ENCODE data around the gene LILRA1.
"Not testable (repeated sequence)": the region's sequence is repeated elsewhere in the genome, so short reads cannot be mapped to it uniquely, and the experiment has no call there.

The LILRA1 gene

DNA sequence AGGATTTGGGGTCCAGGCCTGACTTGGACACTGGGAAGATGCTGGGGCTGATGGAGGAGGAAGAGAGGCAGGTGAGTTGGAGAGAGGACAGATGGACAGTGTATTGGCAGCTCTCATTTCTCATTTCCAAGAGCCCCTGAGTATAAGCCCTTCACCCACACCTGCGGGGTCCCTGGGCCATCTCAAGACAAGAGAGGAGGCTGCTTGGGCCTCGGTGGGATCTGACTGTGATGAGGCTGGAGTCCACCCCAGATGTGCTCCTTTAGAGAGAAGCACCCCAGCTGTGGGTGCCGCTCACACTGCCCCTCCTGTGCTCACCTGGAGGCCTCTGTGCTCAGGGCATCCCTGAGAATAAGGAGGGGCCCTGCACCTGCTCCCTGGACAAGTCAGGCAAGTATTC is 16.1 kb upstream of the LILRA1 start:
- no peak for DNase-seq (ENCODE audit: low read depth)

DNA sequence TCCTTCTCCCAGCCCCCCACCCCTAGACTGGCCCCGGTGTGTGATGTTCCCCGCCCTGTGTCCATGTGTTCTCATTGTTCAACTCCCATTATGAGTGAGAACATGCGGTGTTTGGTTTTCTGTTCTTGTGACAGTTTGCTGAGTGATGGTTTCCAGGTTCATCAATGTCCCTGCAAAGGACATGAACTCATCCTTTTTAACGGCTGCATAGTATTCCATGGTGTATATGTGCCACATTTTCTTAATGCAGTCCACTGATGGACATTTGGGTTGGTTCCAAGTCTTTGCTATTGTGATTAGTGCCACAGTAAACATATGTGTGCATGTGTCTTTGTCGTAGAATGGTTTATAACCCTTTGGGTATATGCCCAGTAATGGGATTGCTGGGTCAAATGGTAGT is 15.2 kb upstream of the LILRA1 start:
- DNase-seq (ENCODE audit: low read depth), result not testable (repeated sequence)

DNA sequence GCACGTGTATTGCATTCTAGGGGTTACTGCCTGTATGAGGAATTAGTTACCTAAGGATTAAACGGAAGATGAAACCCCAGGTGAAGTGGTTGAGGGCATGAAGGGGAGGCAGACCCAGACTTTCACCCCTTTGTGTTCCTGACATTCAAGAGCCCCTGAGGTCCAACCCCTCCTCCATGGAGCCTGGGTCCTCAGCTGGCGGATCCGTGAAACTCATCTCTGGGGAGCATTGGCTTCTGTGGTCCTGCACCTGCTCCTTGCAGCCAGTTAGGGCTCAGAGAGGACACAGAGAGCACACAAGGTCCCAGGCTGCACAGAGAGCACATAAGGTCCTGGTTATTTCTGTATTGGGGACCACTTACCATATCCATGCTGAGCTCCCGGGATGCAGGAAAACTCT is 7.0 kb upstream of the LILRA1 start:
- no peak for DNase-seq (ENCODE audit: low read depth)

DNA sequence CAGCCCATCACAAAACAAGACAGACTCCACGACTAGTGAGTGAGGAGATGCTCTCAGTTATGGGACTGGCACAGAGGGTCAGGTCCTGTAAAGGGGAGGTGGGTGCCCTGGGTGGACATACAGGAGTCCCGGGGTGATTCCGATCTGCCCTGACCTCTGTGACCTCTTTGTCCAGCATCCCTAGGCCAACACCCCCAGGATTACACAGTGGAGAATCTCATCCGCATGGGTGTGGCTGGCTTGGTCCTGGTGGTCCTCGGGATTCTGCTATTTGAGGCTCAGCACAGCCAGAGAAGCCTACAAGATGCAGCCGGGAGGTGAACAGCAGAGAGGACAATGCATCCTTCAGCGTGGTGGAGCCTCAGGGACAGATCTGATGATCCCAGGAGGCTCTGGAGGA is 6.4 kb upstream of the LILRA1 start:
- no peak for DNase-seq (ENCODE audit: low read depth)

DNA sequence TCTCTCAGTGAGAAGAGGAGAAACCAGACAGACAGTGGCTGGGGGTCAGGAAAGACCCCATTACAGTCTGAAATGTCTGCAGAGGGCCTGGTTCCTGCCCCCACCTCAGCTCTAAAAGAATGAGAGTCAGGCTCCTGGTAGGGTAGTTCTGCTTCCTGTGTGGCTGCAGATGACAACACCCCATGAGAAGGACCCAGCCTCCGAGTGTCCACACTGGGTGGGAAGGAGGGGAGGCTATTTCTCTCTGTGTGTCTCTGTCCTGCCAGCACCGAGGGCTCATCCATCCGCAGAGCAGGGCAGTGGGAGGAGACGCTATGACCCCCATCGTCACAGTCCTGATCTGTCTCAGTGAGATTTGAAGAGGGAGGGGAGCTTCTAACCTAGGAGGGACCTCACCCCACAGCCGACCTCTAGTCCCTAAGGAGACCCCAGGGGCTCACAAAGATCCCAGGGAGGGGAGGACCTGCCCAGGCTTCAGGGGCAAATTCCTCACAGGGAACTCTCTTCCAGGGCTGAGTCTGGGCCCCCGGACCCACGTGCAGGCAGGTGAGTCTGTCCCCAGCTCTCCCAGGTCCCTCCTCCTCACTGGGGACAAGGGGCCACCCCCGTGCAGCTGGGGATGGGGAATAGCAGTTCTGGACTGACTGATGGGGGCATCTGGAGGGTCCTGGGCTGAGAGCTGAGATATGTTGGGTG is 647 bp downstream of the LILRA1 start:
- not testable (repeated sequence) for DNase-seq (ENCODE audit: low read depth)

DNA sequence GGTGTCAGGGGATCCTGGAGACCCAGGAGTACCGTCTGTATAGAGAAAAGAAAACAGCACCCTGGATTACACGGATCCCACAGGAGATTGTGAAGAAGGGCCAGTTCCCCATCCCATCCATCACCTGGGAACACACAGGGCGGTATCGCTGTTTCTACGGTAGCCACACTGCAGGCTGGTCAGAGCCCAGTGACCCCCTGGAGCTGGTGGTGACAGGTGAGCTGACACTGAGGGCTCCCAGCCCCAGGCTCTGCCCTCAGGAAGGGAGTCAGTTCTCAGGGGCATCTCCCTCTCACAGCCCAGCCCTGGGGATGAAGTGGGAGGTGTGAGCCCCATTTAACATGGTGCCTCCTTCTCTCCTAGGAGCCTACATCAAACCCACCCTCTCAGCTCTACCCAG is 1.3 kb downstream of the LILRA1 start:
- DNase-seq (ENCODE audit: low read depth), result no peak

DNA sequence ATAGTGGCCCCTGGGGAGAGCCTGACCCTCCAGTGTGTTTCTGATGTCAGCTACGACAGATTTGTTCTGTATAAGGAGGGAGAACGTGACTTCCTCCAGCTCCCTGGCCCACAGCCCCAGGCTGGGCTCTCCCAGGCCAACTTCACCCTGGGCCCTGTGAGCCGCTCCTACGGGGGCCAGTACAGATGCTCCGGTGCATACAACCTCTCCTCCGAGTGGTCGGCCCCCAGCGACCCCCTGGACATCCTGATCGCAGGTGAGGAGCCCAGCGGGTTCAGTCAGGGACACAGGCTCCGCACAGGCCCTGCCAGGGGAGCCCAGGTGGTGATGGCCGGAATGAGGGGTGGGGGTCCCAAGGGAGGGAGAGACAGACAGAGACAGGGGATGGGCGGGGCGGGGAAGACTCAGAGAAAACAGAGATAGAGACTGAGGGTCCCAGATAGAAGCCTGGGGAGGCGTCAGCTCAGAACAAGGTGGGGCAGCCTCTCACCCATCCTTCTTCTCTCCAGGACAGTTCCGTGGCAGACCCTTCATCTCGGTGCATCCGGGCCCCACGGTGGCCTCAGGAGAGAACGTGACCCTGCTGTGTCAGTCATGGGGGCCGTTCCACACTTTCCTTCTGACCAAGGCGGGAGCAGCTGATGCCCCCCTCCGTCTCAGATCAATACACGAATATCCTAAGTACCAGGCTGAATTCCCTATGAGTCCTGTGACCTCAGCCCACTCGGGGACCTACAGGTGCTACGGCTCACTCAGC is 2.4 kb downstream of the LILRA1 start:
- DNase-seq (ENCODE audit: low read depth), result not testable (repeated sequence)

DNA sequence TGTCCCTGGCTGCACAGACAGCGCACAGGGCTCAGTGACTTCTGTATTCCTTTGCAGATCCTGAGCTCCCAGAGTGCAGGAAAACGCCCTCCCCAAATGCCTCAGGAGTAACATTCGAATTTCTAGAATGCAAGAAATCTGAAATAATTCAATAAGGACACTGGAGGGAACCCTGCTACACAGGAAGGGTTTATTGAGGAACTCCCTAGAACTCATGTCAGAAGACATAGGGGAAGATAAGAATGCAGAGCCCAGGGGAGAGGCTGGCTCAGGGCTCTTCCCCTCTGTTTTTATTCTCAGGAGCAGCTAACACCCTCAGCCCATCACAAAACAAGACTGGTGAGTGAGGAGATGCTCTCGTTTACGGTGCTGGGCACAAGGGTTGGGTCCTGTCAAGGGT is 6.8 kb downstream of the LILRA1 start:
- DNase-seq (ENCODE audit: low read depth), result no peak

DNA sequence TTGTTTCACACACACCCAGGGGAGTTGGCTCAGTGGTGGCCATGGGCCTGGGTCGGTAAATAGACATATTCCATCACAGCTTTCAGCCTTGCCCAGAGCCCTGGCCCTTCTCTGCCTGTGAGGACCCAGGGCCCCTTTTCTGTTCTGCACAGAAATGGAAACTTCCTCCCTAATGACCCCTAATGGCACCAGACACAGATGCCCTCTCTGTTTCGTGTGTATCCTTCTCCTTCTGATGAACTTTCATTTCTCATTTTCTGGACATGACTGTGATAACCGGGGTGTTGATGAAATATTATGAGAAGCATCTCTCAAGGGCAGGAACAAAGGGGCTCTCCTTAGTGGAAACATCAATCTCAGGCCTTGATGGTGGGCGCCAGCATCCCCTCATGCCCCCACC is 12.8 kb downstream of the LILRA1 start:
- DNase-seq (ENCODE audit: low read depth), result no peak

DNA sequence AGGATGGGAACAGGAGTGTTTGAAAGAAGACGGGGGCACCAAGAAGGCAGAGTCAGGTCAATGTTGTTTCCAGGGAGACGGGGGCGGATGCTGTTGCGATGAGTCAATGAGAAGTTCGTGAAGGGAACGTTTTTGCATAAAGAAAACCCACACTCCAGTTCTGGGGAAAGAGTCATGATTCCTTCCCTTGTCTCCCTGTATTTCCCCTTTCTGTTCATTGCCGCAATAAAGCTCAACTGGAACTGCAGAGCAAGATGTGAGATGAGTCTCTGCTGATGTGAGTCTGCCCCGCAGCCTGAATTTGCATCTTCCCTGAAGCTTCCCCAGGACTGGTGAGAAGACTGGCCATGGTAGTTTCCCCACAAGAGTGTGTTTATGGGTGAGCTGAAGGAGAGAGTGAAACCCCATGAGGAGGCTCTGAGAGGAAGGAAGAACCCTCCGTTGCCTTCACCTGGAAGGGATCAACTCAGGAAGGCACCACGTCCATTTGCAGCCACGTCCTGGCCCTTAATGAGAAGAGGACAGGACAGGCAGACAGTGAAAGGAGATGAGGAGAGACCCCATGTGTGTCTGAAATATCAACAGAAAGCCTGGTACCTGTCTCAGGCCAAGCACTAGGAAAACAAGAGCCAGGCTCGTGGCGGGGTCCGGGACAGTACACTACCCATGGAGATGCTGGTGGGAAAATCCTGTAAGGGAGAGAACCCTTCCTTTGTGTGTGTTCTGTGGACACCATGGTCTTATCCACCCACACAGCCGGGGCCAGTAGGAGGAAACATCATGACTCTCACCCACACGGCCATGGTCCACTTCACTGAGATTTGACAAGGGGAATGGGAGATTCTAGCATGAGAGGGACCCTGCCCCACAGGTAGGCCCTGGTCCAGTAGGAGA is 13.7 kb downstream of the LILRA1 start:
- no peak for DNase-seq (ENCODE audit: low read depth)

DNA sequence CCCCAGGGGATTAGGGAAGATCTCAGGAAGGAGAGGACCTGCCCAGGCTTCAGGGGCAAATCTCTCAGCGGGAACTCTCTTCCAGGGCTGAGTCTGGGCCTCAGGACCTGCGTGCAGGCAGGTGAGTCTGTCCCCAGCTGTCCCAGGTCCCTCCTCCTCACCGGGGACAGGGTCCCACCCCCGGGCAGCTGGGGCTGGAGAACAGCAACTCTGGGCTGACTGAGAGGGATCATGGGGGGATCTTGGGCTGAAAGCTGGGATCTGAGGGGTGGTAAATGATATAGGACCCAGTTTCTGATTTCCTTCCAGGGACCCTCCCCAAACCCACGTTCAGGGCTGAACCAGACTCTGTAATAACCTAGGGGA is 14.3 kb downstream of the LILRA1 start:
- no peak for DNase-seq (ENCODE audit: low read depth)

DNA sequence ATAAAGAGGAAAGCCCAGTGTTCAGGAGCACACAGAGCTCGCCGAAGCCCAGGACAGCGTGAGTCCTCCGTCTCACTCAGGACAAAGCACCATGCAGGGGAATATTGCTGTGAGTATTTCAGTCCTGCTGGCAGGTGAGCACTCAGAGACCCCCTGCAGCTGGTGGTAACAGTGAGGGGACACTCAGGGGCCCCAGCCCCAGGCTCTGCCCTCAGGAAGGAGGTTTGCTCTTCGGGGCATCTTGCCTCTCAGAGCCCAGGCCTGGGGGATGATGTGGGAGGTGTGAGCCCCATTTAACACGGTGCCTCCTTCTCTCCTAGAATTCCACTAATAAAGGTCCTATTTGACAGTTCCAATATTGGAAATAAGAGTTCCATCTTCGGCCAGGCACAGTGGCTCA is 14.8 kb downstream of the LILRA1 start:
- DNase-seq (ENCODE audit: low read depth), result no peak

DNA sequence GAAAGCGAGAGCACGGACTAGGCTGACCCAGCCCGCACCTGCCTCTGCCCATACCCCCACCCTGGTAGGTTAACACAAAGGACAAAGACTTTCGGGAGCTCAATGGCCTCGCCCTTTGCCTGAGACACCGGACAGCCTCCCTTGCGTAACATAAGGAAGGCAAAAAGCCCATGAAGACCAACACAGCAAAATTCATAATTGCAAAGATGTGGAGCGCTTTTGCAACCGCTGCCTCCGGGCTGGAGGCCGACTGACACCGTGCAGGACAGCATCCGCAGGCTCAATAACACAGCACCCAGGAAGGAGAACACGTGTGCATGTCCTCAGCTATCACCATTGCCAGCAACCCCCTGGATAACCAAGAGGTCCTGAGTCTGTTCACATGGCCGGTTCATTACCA is 15.4 kb downstream of the LILRA1 start:
- DNase-seq (ENCODE audit: low read depth), result no peak

DNA sequence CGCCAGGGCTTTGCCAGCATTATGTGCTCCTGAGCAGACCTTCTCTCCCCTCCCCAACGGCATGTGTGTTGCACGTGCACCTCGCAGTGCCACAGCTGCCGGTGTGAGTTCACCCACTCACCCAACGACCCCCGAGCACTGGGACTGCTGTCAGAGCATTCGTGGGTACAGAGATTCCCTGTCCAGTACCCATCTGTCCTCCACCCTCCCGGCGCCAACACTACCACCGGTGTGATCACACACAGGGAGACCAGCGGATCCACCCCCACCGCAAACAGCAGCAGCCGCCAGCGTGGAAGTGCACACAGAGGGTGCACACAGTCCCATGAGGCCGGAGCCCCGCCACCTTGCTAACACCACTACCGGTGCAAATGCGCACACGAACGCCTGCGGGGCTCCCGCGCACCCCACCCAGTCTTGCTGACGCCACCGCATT is 15.9 kb downstream of the LILRA1 start:
- DNase-seq (ENCODE audit: low read depth), result no peak

DNA sequence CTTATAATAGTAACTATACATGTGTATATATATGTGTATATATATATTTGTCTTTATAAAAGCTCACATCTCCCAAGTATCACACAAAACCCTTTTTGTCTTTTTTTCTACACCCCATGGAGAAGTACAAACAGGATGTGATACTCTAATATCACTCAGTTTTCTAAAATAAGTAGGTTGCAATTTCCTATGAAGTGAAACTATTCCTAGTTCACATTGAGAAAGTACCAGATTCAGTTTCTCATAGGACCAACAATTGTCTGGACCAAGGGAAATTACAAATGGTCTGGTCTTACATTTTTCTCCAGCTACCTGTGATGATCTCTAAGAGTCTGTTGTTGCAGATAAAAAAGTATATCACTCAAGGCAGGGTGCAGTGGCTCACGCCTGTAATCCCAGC is 19.0 kb downstream of the LILRA1 start:
- no peak for DNase-seq (ENCODE audit: low read depth)

DNA sequence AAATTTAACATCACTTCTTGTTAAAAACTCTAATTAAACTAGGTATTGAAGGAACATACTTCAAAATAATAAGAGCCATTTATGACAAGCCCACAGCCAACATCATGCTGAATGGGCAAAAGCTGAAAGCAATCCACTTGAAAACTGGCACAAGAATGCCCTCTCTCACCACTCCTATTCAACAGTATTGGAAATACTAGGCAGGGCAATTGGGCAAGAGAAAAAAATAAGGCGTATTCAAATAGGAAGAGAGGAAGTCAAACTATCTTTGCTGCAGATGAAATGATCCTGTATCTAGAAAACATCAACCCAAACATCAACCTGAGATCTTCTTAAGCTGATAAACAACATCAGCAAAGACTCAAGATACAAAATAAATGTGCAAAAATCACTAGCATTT is 21.3 kb downstream of the LILRA1 start:
- no peak for DNase-seq (ENCODE audit: low read depth)

DNA sequence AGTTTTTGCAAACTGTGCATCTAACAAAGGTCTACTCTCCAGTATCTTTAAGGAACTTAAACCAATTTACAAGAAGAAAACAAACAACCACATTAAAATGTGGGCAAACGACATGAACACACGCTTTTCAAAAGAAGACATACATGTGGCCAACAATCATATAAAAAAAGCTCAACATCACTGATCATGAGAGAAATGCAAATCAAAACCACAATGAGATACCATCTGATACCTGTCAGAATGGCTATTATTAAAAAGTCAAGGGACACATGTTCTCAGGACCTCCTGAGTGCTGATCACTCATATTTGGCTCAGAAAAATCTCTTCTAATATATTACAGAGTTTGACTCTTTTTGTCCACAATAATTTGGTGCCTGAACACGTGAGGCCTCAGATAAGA is 22.6 kb downstream of the LILRA1 start:
- no peak for DNase-seq (ENCODE audit: low read depth)

DNA sequence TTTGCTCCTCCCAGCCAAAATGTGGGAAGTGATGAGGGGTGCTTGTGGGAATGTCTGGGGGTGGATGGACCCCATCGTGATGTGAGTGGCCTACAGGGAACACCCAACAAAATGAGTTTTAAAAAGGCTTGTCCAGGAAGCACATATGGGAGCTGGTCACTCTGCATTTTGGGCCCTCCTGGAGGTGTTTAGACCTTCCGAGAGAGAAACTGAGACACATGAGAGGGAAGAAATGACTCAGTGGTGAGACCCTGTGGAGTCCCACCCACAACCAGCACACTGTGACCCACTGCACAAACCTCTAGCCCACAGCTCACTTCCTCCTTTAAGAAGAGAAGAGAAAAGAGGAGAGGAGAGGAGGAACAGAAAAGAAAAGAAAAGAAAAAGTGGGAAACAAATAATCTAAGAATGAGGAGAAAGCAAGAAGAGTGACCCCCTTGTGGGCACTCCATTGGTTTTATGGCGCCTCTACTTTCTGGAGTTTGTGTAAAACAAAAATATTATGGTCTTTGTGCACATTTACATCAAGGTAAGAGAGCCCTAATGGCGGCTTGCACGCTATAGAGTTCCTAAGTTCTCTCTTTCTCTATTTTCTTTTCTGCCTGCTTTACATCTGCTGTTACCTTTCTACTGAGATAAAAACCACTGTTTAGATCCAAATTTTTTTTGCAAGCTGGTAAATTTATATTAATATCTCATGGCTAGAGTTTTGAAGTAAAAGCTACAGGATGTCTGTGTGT is 23.6 kb downstream of the LILRA1 start:
- no peak for DNase-seq (ENCODE audit: low read depth)

DNA sequence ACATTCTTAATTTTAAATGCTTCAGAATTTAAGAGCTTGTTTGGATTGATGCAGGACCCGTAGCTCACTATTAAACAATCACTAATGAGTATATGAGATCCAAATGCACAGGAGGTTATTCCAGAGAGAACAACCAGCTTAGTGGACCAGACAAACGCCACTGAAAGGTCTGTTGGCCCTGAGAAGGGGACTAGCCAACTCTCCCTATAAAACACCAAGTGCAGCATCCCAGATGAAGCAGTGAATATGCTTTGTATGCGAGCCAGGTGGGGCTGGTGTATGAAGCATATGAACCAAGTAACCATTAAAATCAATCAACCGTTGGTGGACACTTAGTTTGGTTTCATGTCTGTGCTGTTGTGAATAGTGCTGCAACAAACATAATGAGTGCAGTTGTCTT is 27.0 kb downstream of the LILRA1 start:
- no peak for DNase-seq (ENCODE audit: low read depth)

DNA sequence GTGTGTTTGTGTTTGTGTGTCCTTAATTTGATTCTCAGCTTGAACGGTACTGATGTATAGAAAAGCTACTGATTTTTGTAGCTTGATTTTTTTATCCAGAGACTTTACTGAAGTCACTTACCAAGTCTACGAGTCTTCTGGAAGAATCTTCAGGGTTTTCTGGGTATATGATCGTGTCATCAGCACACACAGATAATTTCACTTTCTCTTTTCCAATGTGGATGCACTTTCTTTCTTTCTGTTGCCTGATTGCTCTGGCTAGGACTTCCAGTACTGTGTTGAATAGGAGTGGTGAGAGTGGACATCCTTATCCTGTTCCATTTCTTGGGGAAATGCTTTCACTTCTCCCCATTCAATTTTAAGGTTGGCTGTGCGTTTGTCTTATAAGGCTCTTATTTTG is 29.0 kb downstream of the LILRA1 start:
- no peak for DNase-seq (ENCODE audit: low read depth)

DNA sequence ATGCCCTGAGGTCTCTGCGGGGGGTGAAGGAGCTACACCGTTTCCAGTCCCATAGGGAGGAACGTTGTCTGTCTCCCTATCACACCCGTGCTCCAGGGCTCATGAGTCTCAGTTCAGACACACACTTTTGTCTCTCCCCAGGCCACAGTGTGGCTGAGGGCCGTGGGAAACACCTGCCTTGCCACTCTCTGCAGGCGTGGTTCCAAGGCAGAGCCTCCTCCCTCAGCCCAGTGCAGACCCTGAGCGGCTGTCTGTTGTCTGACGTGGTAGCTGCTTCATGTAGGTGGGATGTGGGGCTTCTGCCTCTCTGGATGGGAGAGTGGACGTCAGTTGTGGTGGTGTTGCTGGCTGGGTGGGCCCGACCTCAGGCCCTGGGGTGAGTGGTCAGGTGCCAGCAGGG is 30.8 kb downstream of the LILRA1 start:
- not testable (repeated sequence) for DNase-seq (ENCODE audit: low read depth)
